Glutamatergic neuron (in vitro differentiated cells): ENCODE results near the gene MLN. TPM values are rescaled to one million over a fixed set of nuclear protein-coding genes. Genes with fewer than 3 reads are reported as not detected.

Experiments
- DNase-seq: peaks from one replicate; pipeline ENCODE4 v3.0.0; 2022
- H3K27ac Mint-ChIP-seq: one replicate; pipeline ENCODE4 v1.8.0; 2020; ENCODE audit warnings: mild to moderate bottlenecking, mixed read lengths, inconsistent platforms; ENCODE audit not compliant: unreplicated experiment
- H3K27me3 Mint-ChIP-seq: one replicate; pipeline ENCODE4 v1.8.0; 2020; ENCODE audit warnings: mild to moderate bottlenecking, moderate library complexity, mixed read lengths, inconsistent platforms; ENCODE audit not compliant: unreplicated experiment
- H3K36me3 Mint-ChIP-seq: one replicate; pipeline ENCODE4 v1.8.0; 2020; ENCODE audit warnings: mild to moderate bottlenecking, mixed read lengths, inconsistent platforms; ENCODE audit not compliant: unreplicated experiment
- H3K4me1 Mint-ChIP-seq: one replicate; pipeline ENCODE4 v1.8.0; 2020; ENCODE audit warnings: mild to moderate bottlenecking, low read depth, mixed read lengths, inconsistent platforms; ENCODE audit not compliant: unreplicated experiment
- H3K4me3 Mint-ChIP-seq: one replicate; pipeline ENCODE4 v1.8.0; 2020; ENCODE audit warnings: mild to moderate bottlenecking, mixed read lengths, inconsistent platforms; ENCODE audit not compliant: unreplicated experiment
- H3K9me3 Mint-ChIP-seq: one replicate; pipeline ENCODE4 v1.8.0; 2020; ENCODE audit warnings: mild to moderate bottlenecking, moderate library complexity, mixed read lengths, inconsistent platforms; ENCODE audit not compliant: unreplicated experiment
- CTCF ChIP-seq: fragments of 200-600 bp; sonication (generic); IDR thresholded peaks from one replicate; pipeline ENCODE4 v1.5.0; 2021; ENCODE audit not compliant: partially characterized antibody, unreplicated experiment
- total RNA-seq: library from RNA; stranded (reverse); fragmentation: NEBNext Ultra II Directional; extraction: Animal tissue kit (Norgen Biotek cat#: 25700); gene quantifications from one replicate; pipeline ENCODE4 v1.2.1, GENCODE V29; 2021; ENCODE audit not compliant: unreplicated experiment

Gene MLN
- total RNA-seq, 1 donor from 2014 or later, result not detected

GRCh38 chr6:33798343-33798848, 5.4 kb downstream of the MLN start:
- Mint-ChIP-seq H3K9me3 (peaks cover 14% of the 10 kb centered on the region), H3K36me3 (no peaks in the 10 kb centered on the region), H3K27ac (peak overlapping the region; percentile 43), H3K27me3 (peaks cover 2% of the 10 kb centered on the region), H3K4me3 (peak overlapping the region; percentile 9), H3K4me1 (peaks cover 43% of the 10 kb centered on the region)
- no peak for DNase-seq
- TF ChIP-seq CTCF, result no peak

GRCh38 chr6:33797626-33798342, 6.0 kb downstream of the MLN start:
- DNase-seq, result no peak
- no peaks in the 10 kb centered on the region for H3K36me3 Mint-ChIP-seq
- peaks cover 2% of the 10 kb centered on the region for H3K27me3 Mint-ChIP-seq
- no peak for TF ChIP-seq CTCF
- peak overlapping the region; percentile 45 for H3K27ac Mint-ChIP-seq
- peak overlapping the region; percentile 41 for H3K4me3 Mint-ChIP-seq
- peaks cover 43% of the 10 kb centered on the region for H3K4me1 Mint-ChIP-seq
- peaks cover 14% of the 10 kb centered on the region for H3K9me3 Mint-ChIP-seq

GRCh38 chr6:33794910-33795623, 8.7 kb downstream of the MLN start:
- H3K27ac Mint-ChIP-seq, result no peak overlapping the region
- no peaks in the 10 kb centered on the region for H3K36me3 Mint-ChIP-seq
- H3K9me3 Mint-ChIP-seq, result peaks cover 13% of the 10 kb centered on the region
- peaks cover 51% of the 10 kb centered on the region for H3K4me1 Mint-ChIP-seq
- TF ChIP-seq CTCF, result no peak
- H3K4me3 Mint-ChIP-seq, result no peak overlapping the region
- no peak for DNase-seq
- H3K27me3 Mint-ChIP-seq, result peaks cover 4% of the 10 kb centered on the region

- Mint-ChIP-seq H3K4me3 (no peak overlapping the region), H3K27me3 (peaks cover 5% of the 10 kb centered on the region), H3K4me1 (peaks cover 44% of the 10 kb centered on the region), H3K36me3 (no peaks in the 10 kb centered on the region), H3K27ac (no peak overlapping the region), H3K9me3 (peaks cover 7% of the 10 kb centered on the region)
- no peak for TF ChIP-seq CTCF
- no peak for DNase-seq
Measured at GRCh38 chr6:33792981-33793380, 10.8 kb downstream of the MLN start.

GRCh38 chr6:33791620-33792019, 12.2 kb downstream of the MLN start:
- Mint-ChIP-seq H3K27me3 (peaks cover 5% of the 10 kb centered on the region), H3K9me3 (peaks cover 6% of the 10 kb centered on the region), H3K4me3 (peak overlapping the region; percentile 40), H3K36me3 (no peaks in the 10 kb centered on the region), H3K4me1 (peaks cover 45% of the 10 kb centered on the region), H3K27ac (peak overlapping the region; percentile 23)
- DNase-seq, result no peak
- no peak for TF ChIP-seq CTCF
